Measurements from ENCODE around the gene SETD1A.
"Not testable (repeated sequence)": the region's sequence is repeated elsewhere in the genome, so short reads cannot be mapped to it uniquely, and the experiment has no call there.

Gene SETD1A

GRCh38 chr16:30998852-30999761 is 41.6 kb downstream of the SETD1A start:
- no peak for DNase-seq (ENCODE audit: low read depth)

- DNase-seq (ENCODE audit: low read depth): no peak
Observed at GRCh38 chr16:31000671-31001382, 43.3 kb downstream of the SETD1A start.

GRCh38 chr16:31001507-31002249 is 44.1 kb downstream of the SETD1A start:
- no peak for DNase-seq (ENCODE audit: low read depth)

GRCh38 chr16:31002250-31002700 is 44.7 kb downstream of the SETD1A start:
- no peak for DNase-seq (ENCODE audit: low read depth)

GRCh38 chr16:31002862-31003341 is 45.3 kb downstream of the SETD1A start:
- DNase-seq (ENCODE audit: low read depth): no peak

GRCh38 chr16:31003744-31004143 is 46.2 kb downstream of the SETD1A start:
- DNase-seq (ENCODE audit: low read depth): no peak

GRCh38 chr16:31004658-31005057 is 47.1 kb downstream of the SETD1A start:
- no peak for DNase-seq (ENCODE audit: low read depth)

- no peak for DNase-seq (ENCODE audit: low read depth)
Observed at GRCh38 chr16:31005350-31006085, 48.0 kb downstream of the SETD1A start.

GRCh38 chr16:31006086-31006385 is 48.5 kb downstream of the SETD1A start:
- DNase-seq (ENCODE audit: low read depth): no peak

GRCh38 chr16:31006589-31006988 is 49.0 kb downstream of the SETD1A start:
- DNase-seq (ENCODE audit: low read depth): no peak

GRCh38 chr16:31007684-31008083 is 50.1 kb downstream of the SETD1A start:
- DNase-seq (ENCODE audit: low read depth): no peak

GRCh38 chr16:31008149-31008548 is 50.6 kb downstream of the SETD1A start:
- DNase-seq (ENCODE audit: low read depth): no peak

- DNase-seq (ENCODE audit: low read depth): no peak
Observed at GRCh38 chr16:31008551-31008950, 51.0 kb downstream of the SETD1A start.

- no peak for DNase-seq (ENCODE audit: low read depth)
Observed at GRCh38 chr16:31009120-31009519, 51.6 kb downstream of the SETD1A start.

GRCh38 chr16:31009894-31010584 is 52.5 kb downstream of the SETD1A start:
- no peak for DNase-seq (ENCODE audit: low read depth)

- peak; percentile 43 for DNase-seq (ENCODE audit: low read depth)
Observed at GRCh38 chr16:31010585-31011325, 53.2 kb downstream of the SETD1A start, which contains the start of gene STX1B. STX1B (minus strand) TSS chr16:31010638; CDS start chr16:31010396, 242 bp downstream.

GRCh38 chr16:31011815-31012214 is 54.3 kb downstream of the SETD1A start:
- not testable (repeated sequence) for DNase-seq (ENCODE audit: low read depth)

GRCh38 chr16:31013292-31013691 is 55.7 kb downstream of the SETD1A start:
- DNase-seq (ENCODE audit: low read depth): not testable (repeated sequence)

- no peak for DNase-seq (ENCODE audit: low read depth)
Observed at GRCh38 chr16:31016018-31016417, 58.5 kb downstream of the SETD1A start.

GRCh38 chr16:31017756-31018155 is 60.2 kb downstream of the SETD1A start:
- DNase-seq (ENCODE audit: low read depth): not testable (repeated sequence)
